Body of pancreas (tissue), 4 donors: Measurements from ENCODE around the gene ZMYM4.

Source experiments
- CTCF ChIP-seq, 7 experiments: fragments of 450-650 bp in 4 of 7; fragments of 200-600 bp in 3 of 7; sonication (generic) in 3 of 7; IDR thresholded peaks; one replicate each; pipeline ENCODE4 v1.5.1; 2016 to 2019; ENCODE audit warnings: antibody characterized with exemption in 7 of 7
- POLR2A ChIP-seq, 3 donors: fragments of 450-650 bp; IDR thresholded peaks; one replicate each; pipeline ENCODE4 v1.6.1; 2016; ENCODE audit warnings: antibody characterized with exemption in 3 of 3, mild to moderate bottlenecking in 2 of 3

GRCh38 chr1:35274197-35274596, 5.7 kb downstream of the ZMYM4 start:
- TF ChIP-seq POLR2A (IDR thresholded peaks at IDR 0.05) (no peak), CTCF (IDR thresholded peaks at IDR 0.05) (no peak)
